ENCODE data around the gene DGKH.

- TF ChIP-seq POLR2A (IDR thresholded peaks at IDR 0.05) (no peak), CTCF (IDR thresholded peaks at IDR 0.05) (no peak)
These were observed 40.6 kb upstream of the DGKH start for GRCh38 chr13:42007844-42008243.
